Liver (tissue), 3 donors: ENCODE data around the gene RBM39.

Experiments
- TF ChIP-seq, protein P1 (sequence below): IDR thresholded peaks from 2 replicates; pipeline ENCODE4 v1.6.1; 2016; ENCODE audit warnings: antibody characterized with exemption
- TF ChIP-seq, protein P2 (sequence below): fragments of 150-350 bp; IDR thresholded peaks from 2 replicates; pipeline ENCODE4 v1.5.1; 2017; ENCODE audit warnings: improper control_type of control experiment, low read depth, low read length; ENCODE audit not compliant: missing input control
- donor health status: healthy.
- donor health status: healthy.

DNA sequence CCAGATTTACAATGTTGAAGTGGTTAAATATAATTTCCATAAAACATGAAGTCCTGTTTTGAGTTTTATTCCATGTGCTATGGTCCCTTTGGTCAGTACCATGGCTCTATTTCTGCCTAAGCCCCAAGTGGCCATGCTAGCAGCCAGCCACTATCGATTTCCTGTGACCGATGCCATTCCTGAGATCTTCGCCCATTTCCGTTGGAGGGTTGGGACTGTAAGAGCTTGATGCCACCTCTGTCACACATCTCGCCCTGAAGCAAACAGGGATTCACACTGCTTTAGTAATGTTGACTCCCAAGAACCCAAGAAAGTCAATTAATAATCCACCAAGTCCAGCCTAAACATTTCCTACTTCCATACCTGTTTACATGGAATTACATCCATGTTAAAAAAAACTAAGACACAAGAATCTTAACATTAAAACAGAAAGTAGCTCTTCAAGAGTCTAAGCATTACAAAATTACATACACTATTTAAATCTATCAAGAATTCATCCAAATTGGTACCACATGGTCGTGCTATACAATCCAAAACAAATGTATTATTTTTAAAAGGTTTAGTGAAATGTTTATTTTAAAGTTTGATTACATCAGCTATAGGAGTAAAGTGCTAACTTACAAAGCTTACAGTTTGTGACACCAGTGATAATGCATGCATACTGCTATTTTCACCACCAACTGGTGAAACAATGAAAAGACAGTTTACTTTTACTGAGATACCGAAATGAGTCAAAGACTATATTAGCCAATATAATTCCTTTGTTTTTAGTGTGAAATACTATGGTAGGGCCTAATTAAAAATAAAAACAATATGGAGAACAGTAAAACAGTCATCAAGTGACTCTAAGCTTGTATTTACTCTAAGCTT is 2.5 kb downstream of the RBM39 start:
- TF ChIP-seq, protein P1, sequence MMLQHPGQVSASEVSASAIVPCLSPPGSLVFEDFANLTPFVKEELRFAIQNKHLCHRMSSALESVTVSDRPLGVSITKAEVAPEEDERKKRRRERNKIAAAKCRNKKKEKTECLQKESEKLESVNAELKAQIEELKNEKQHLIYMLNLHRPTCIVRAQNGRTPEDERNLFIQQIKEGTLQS = no peak
- TF ChIP-seq, protein P2, sequence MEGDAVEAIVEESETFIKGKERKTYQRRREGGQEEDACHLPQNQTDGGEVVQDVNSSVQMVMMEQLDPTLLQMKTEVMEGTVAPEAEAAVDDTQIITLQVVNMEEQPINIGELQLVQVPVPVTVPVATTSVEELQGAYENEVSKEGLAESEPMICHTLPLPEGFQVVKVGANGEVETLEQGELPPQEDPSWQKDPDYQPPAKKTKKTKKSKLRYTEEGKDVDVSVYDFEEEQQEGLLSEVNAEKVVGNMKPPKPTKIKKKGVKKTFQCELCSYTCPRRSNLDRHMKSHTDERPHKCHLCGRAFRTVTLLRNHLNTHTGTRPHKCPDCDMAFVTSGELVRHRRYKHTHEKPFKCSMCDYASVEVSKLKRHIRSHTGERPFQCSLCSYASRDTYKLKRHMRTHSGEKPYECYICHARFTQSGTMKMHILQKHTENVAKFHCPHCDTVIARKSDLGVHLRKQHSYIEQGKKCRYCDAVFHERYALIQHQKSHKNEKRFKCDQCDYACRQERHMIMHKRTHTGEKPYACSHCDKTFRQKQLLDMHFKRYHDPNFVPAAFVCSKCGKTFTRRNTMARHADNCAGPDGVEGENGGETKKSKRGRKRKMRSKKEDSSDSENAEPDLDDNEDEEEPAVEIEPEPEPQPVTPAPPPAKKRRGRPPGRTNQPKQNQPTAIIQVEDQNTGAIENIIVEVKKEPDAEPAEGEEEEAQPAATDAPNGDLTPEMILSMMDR = no peak
